GM19438 (cell line): ENCODE measurements around the gene KANSL3.

Experiments
- ATAC-seq: cut with Tn5 transposase; IDR thresholded peaks from one replicate; pipeline ENCODE4 v1.9.1; 2021; ENCODE audit warnings: low read depth; ENCODE audit not compliant: unreplicated experiment

KANSL3 gene

GRCh38 chr2:96608469-96609455 is 29.4 kb downstream of the KANSL3 start:
- no peak for ATAC-seq

DNA sequence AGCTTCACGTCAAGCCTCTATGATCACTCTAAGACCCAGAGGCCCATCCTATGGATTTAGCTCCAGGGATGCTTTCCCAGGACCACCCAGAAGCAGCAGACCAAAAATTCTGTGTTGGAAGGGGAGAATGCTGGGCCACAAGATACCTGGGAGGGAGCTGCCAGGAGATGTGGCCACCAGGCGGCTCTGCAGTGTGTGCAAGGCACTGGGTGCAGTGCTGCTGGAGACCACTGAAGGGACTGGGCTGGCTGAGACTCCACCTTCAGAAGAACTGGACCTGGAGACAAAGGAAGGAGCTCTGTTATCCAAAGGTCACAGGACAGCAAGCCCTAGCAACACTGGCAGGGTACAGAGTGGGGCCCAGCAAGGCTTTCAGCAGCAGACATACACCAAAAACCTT is 34.0 kb downstream of the KANSL3 start:
- no peak for ATAC-seq

GRCh38 chr2:96602330-96602823 is 35.7 kb downstream of the KANSL3 start:
- no peak for ATAC-seq

- ATAC-seq, result no peak
These were observed 36.5 kb downstream of the KANSL3 start for GRCh38 chr2:96601382-96602292.

GRCh38 chr2:96599941-96600340 is 38.2 kb downstream of the KANSL3 start:
- no peak for ATAC-seq

DNA sequence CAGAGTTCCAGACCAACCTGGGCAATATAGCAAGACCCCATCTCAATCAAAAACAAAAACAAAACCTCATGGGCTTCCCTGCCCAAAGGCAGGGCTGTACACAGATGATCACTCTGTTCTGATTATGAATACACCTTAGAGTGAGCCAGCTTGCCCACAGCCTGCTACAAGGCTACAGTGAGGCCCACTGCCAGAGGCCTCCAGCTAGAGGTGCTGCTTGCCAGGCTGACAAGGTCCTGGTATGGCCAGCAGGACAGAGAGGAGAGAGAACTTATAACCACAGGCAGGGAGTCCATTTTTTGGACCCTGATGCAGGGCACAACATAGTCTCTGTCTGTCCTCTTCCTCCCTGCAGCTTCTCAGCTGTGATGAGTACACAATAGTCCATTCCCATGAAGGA is 41.5 kb downstream of the KANSL3 start:
- no peak for ATAC-seq

DNA sequence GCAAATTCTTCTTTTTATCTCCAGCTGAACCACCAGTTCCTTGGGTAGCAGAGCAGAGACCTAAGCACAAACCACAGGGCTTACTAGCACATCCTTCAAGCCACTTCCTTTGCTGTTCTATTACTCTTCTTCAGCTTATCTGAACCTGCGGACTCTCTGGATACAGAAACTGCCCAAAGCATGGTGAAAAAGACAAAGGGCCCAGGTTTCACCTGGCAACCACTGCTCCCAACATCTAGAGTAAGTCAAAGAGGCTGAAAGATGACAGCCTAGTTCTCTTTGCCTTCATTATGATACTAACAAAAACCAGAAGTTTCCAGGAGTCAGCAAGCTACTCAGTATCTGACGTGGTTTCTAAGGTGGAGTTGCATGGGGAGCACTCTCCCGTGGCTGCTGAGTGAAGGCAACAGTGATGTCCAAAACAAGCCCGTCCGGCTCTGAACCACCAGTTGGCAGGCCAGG is 43.4 kb downstream of the KANSL3 start:
- ATAC-seq, result no peak

DNA sequence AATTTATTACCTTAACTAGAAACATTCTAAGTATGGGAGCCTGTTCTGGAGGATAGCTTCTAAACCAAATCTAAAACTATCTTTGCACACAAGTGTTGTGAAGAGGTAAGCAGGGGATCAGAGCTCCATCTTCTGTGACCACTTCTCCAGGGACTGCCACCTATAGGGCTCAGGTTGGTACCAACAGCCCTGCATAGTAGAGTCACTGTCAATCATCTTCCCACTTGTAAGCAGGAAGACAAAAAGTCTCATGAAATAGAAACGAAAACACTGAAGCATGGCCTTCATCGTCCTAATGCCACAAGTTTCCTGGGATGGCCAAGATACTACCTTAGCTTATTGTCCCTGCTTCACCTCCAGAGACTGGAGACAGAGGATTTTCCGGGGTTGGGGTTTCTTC is 43.8 kb downstream of the KANSL3 start:
- no peak for ATAC-seq

- ATAC-seq, result no peak
These were observed 46.6 kb downstream of the KANSL3 start for GRCh38 chr2:96591494-96591893.

DNA sequence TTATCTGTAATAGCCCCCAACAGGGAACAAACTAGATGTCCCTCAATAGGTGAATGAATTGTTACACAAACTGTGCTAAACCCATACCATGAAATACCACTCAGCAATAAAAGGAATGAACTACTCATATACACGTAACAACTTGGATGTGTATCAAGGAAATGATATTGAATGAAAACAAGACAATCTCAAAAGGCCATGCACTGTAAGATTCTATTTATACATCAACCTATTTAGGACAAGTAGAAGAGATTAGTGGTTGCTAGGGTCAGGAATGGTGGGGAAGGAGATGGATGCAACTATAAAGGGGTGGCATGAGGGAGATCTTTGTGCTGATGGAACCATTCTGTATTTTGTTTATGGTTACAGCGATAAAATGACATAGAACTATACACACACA is 47.1 kb downstream of the KANSL3 start:
- no peak for ATAC-seq

DNA sequence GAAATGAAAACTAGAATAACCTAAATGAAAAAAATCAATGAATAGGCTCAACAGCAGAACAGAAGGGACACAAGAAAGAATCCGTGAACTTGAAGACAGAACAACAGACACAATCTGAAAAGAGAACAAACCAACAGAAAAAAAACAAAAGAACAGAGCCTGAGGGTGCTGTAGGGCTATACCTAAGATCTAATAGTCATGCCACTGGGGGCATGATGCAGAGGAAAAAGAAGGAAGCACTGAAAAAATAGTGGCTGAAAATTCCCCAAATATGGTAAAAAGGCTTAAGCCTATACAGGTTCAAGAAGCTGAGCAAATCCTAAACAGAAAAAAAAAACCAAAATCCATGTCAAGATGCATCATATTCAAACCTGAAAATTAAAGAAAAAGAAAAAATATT is 50.3 kb downstream of the KANSL3 start:
- ATAC-seq, result no peak

- no peak for ATAC-seq
These were observed 54.1 kb downstream of the KANSL3 start for GRCh38 chr2:96584017-96584416.

GRCh38 chr2:96580771-96581170 is 57.3 kb downstream of the KANSL3 start:
- ATAC-seq, result no peak

DNA sequence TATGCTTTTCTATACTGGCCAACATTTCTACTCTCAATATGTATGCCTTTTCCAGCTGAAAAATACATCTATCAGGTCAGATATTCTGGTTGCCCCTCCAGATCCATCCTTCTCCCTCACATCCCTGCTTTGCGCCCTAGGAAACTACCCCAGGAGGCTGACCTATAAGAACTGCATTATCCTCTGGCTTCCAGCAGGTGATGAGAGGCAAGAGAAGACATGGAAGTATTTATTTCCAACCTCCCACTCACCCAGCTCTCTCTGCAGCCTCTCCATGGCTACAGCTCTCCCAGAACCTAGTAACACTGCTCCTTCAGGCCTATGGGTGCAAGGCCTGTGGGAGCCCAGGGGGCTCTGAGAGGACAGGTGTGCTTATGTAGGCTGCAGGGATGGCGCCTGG is 58.7 kb downstream of the KANSL3 start:
- no peak for ATAC-seq

DNA sequence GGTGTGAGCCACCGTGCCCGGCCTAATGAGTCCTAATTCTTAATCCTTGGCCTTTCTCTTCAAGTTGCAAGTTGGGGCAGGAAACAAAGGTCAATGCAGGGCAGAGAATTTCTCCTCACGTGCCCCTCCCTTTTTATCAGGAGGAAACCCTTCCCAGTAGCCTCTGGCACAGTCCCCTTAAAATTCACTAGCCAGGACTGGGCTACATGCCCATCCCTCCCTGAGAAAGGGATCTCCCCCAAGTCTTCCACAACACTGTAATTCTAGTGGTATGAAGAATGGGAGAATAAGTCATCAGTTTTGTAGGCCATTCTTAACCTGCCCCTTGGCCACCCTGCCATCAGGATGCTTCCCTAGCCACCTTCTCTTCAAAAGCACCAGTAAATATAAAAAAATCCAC is 59.4 kb downstream of the KANSL3 start:
- no peak for ATAC-seq

DNA sequence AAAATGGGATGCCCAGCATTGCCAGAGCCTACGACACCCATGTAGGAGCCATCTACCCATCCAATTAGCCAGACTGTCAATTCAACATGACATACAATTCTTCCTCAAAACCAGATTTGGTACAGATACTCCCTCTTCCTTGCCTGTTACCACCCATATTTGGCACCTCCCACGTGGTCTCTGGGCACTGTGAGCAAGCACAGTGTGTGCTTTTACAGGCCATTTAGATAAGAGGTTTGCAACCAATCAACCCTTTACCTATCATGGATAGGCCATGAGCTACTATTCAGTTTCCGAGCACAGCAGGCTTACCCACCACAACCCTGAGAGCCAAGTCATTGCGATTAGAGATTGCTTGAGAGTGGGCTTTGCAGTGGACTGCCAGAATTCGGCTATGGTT is 60.6 kb downstream of the KANSL3 start:
- no peak for ATAC-seq

- ATAC-seq, result no peak
These were observed 62.2 kb downstream of the KANSL3 start for GRCh38 chr2:96575785-96576456.

- no peak for ATAC-seq
These were observed 63.7 kb downstream of the KANSL3 start for GRCh38 chr2:96574364-96574763.

GRCh38 chr2:96568094-96568493 is 70.0 kb downstream of the KANSL3 start:
- no peak for ATAC-seq

- no peak for ATAC-seq
These were observed 73.0 kb downstream of the KANSL3 start for GRCh38 chr2:96565111-96565510.

- ATAC-seq, result no peak
These were observed 73.5 kb downstream of the KANSL3 start for GRCh38 chr2:96564563-96564962.
